Activated CD8-positive, alpha-beta T cell treated with anti-CD3 and anti-CD28 coated beads for 36 hours (primary cell): Measurements from ENCODE around the gene RHOA. TPM values are rescaled to one million over a fixed set of nuclear protein-coding genes. Genes with fewer than 3 reads are reported as not detected.
A peak's percentile ranks its signal among the peaks of the same experiment; 100 is the strongest.

ENCODE experiments used
- ATAC-seq: fragments of 200-7000 bp; cut with Tn5 transposase; one replicate; pipeline ENCODE4 v1.10.0; 2021; ENCODE audit warnings: mild to moderate bottlenecking, moderate library complexity
- CTCF ChIA-PET: fragments of 350-600 bp; sonication (Branson Sonifier 250); formaldehyde crosslinking; loops from one replicate; lab custom pipeline; 2021; ENCODE audit warnings: antibody characterized with exemption; lab: Charles Lee
- POLR2A ChIA-PET: fragments of 350-600 bp; sonication (Branson Sonifier 250); formaldehyde crosslinking; loops from one replicate; lab custom pipeline; 2021; ENCODE audit warnings: antibody characterized with exemption; lab: Charles Lee
- DNase-seq: peaks from one replicate; pipeline ENCODE4 v3.0.0-alpha.2; 2020
- H3K27ac Mint-ChIP-seq: one replicate; pipeline ENCODE4 v1.8.0; 2021; ENCODE audit warnings: mild to moderate bottlenecking, mixed read lengths
- H3K27me3 Mint-ChIP-seq: one replicate; pipeline ENCODE4 v1.8.0; 2021; ENCODE audit warnings: mixed read lengths
- H3K36me3 Mint-ChIP-seq: one replicate; pipeline ENCODE4 v1.8.0; 2021; ENCODE audit warnings: low read depth, mixed read lengths
- H3K4me1 Mint-ChIP-seq: one replicate; pipeline ENCODE4 v1.8.0; 2021; ENCODE audit warnings: low read depth, mixed read lengths
- H3K4me3 Mint-ChIP-seq: one replicate; pipeline ENCODE4 v1.8.0; 2021; ENCODE audit warnings: mild to moderate bottlenecking, moderate library complexity, mixed read lengths
- H3K9me3 Mint-ChIP-seq: one replicate; pipeline ENCODE4 v1.8.0; 2021; ENCODE audit warnings: mixed read lengths
- CTCF ChIP-seq: fragments of 200-600 bp; IDR thresholded peaks from one replicate; pipeline ENCODE4 v1.8.0; 2022; ENCODE audit warnings: antibody characterized with exemption, mild to moderate bottlenecking
- intact Hi-C: fragments of 100-400 bp; cut with micrococcal nuclease; formaldehyde crosslinking; loops from one replicate; pipeline ENCODE4 v1.10.0; 2022
- total RNA-seq, 2 experiments: library from RNA; stranded (reverse); gene quantifications; one replicate each; pipeline ENCODE4 v1.2.3, GENCODE V29; 2021

RHOA gene
- total RNA-seq, 2 experiments from 2014 or later: 432 to 437 TPM

GRCh38 chr3:49383387-49383786 lies 28.4 kb downstream of the RHOA start:
- Mint-ChIP-seq H3K27ac (peak overlapping the region; percentile 21), H3K36me3 (peaks cover 23% of the 10 kb centered on the region), H3K4me3 (no peak overlapping the region), H3K4me1 (peaks cover 57% of the 10 kb centered on the region), H3K9me3 (no peaks in the 10 kb centered on the region), H3K27me3 (no peaks in the 10 kb centered on the region)
- intact Hi-C loops: no loop called here
- ATAC-seq: no peak
- DNase-seq: no peak
- CTCF ChIA-PET: no interaction called here
- POLR2A ChIA-PET: no interaction called here
- TF ChIP-seq CTCF: no peak

GRCh38 chr3:49378249-49378895 lies 33.4 kb downstream of the RHOA start:
- H3K9me3 Mint-ChIP-seq: no peaks in the 10 kb centered on the region
- H3K4me1 Mint-ChIP-seq: peaks cover 39% of the 10 kb centered on the region
- H3K36me3 Mint-ChIP-seq: peaks cover 37% of the 10 kb centered on the region
- intact Hi-C loops: no loop called here
- no peak for DNase-seq
- peak overlapping the region; percentile 69 for H3K27ac Mint-ChIP-seq
- H3K27me3 Mint-ChIP-seq: no peaks in the 10 kb centered on the region
- ChIA-PET POLR2A (interaction anchor here (0.5 to 2.4 kb wide), 3 partner anchors 14 to 132 kb away, joined by 3 to 9 read pairs (median 4); partner anchors contain the start of gene USP4), CTCF (interaction anchor here (1.2 kb wide), 1 partner anchor 10 kb away, joined by 5 read pairs; no protein-coding TSS in a partner anchor)
- no peak for TF ChIP-seq CTCF
- ATAC-seq: no peak
- no peak overlapping the region for H3K4me3 Mint-ChIP-seq

- Mint-ChIP-seq H3K4me3 (no peak overlapping the region), H3K27ac (peak overlapping the region; percentile 89), H3K36me3 (peaks cover 44% of the 10 kb centered on the region), H3K9me3 (no peaks in the 10 kb centered on the region), H3K27me3 (no peaks in the 10 kb centered on the region), H3K4me1 (peaks cover 33% of the 10 kb centered on the region)
- ATAC-seq (peak; percentile 95), DNase-seq (peak; percentile 87)
- CTCF ChIA-PET: interaction anchor here (1.2 kb wide), 1 partner anchor 11 kb away, joined by 5 read pairs; no protein-coding TSS in a partner anchor
- intact Hi-C loops: no loop called here
- POLR2A ChIA-PET: interaction anchor here (0.6 to 2.4 kb wide), 4 partner anchors 15 to 251 kb away, joined by 4 to 9 read pairs (median 4); partner anchors contain the start of gene USP4
- TF ChIP-seq CTCF: no peak
Observed at GRCh38 chr3:49377483-49377882, 34.3 kb downstream of the RHOA start.

- no peak for ATAC-seq
Observed at GRCh38 chr3:49371946-49372345, 39.8 kb downstream of the RHOA start.

More at GRCh38 chr3:49371946-49372345, 39.8 kb downstream of the RHOA start:
- Mint-ChIP-seq H3K9me3 (no peaks in the 10 kb centered on the region), H3K4me1 (peaks cover 23% of the 10 kb centered on the region), H3K36me3 (peaks cover 55% of the 10 kb centered on the region), H3K4me3 (no peak overlapping the region), H3K27ac (peak overlapping the region; percentile 44), H3K27me3 (no peaks in the 10 kb centered on the region)
- intact Hi-C loops: no loop called here
- POLR2A ChIA-PET: interaction anchor here (0.7 to 0.9 kb wide), 2 partner anchors 30 to 279 kb away, joined by 3 read pairs; no protein-coding TSS in a partner anchor
- no peak for DNase-seq
- no peak for TF ChIP-seq CTCF
- CTCF ChIA-PET: no interaction called here
